ENCODE results near the gene GLI3.

The GLI3 gene

GRCh38 chr7:42236976-42237810 is at the start of gene GLI3:
Gene GLI3 (minus strand): TSS chr7:42237209. CDS start chr7:42223253, 13,956 bp downstream.
- DNase-seq (ENCODE audit: low read depth in 2 of 2) = peak in 1 of 2 donors; percentile 30

DNA sequence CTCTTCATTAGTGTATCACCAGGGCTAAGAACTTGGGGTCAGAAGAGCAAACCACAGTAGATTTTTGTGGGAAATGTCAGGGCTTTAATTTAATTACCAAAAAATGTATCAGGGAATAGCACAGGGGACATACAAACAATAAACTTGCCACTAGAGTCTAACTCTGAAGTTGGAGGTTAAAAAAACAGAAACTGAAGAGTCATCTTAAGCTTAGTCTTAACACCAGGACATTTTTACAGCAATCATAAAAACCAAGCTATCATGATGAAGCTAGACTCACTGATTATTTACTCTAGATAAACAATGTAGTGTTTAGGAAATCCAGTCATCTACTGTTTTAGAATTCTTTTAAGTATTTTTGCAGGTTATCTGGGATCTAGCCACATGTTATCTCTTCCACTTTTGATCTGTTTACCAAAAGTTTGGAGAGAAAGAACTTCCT is 48.4 kb upstream of the GLI3 start:
- no peak for DNase-seq (ENCODE audit: low read depth in 2 of 2)

DNA sequence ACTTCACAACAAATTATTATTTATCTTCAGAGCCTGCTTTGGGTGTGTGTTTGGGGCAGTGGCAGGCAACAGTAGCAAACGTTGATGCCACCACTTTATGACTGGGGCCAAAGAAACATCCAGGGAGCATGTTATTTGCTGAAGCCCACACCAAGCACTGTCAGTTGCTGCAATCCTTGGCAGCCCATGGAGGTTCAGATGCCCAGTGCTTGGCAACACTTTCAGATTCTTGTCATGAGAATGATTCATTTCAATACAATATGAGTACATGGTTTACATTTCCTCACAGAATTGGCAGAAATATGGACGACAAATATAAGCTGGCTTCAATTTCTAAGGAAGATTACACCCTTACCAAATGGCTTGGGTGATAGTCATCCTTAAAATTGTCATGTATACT is 46.5 kb upstream of the GLI3 start:
- no peak for DNase-seq (ENCODE audit: low read depth in 2 of 2)

DNA sequence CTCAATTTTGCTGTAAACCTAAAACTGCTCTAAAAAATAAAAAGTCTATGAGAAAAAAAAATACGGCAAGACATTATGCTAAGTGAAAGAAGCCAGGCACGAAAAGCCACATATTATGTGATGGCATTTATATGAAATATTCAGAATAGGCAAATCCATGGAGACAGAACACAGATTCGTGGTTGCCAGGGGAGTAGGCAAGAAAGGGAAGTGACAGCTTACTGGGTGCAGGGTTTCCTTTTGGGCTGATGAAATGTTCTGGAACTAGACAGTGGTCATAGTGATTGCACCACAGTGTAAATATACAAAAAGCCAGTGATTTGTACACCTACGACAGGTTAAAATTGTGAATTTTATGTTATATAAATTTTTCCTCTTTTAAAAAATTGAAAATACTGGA is 41.3 kb upstream of the GLI3 start:
- no peak for DNase-seq (ENCODE audit: low read depth in 2 of 2)

- DNase-seq (ENCODE audit: low read depth in 2 of 2) = no peak
Measured at GRCh38 chr7:42274053-42274452, 37.0 kb upstream of the GLI3 start.

DNA sequence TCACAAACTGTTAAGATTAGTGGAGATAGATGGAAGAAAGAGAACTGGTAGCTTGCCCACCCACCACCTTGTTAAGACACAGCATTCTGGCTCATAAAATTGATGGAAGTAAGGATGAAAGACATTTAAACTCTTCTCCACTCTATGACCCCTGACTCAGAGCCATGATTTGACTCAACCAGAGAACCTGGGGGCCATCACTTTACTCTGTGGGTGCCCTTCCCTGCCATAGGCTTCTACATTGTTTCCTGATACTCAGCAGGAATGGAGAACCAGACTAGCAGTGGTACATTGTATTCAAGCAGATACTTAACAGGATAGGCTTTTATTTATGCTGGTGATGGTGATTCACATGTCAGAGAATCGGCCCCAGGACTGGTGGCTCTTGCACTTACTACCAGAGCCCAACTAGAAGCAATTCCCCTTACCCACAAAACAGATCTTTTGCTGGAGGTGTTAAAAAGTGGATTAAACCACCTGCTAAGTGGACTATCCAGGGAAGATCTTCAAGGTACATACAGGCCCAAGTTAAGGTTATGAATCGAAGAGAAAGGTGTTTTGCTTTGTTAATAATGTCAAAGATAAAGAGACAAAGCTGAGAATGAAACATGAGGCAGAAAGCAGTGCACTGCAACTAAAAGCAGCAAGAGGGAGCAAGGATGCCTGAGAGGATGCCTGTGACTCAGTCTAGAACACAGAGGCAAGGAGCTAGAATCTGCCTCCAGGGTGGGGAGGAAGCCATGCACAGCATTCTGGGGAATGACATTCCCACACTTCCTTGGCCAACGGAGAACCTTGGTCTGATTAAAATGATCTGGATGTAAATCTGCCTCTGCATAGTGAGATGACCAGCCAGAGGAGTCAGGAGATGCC is 36.0 kb upstream of the GLI3 start:
- DNase-seq (ENCODE audit: low read depth in 2 of 2) = no peak

GRCh38 chr7:42269161-42269560 is 32.2 kb upstream of the GLI3 start:
- no peak for DNase-seq (ENCODE audit: low read depth in 2 of 2)

GRCh38 chr7:42264702-42265101 is 27.7 kb upstream of the GLI3 start:
- DNase-seq (ENCODE audit: low read depth in 2 of 2) = no peak

GRCh38 chr7:42263971-42264370 is 27.0 kb upstream of the GLI3 start:
- no peak for DNase-seq (ENCODE audit: low read depth in 2 of 2)

- no peak for DNase-seq (ENCODE audit: low read depth in 2 of 2)
Measured at GRCh38 chr7:42262964-42263363, 26.0 kb upstream of the GLI3 start.

DNA sequence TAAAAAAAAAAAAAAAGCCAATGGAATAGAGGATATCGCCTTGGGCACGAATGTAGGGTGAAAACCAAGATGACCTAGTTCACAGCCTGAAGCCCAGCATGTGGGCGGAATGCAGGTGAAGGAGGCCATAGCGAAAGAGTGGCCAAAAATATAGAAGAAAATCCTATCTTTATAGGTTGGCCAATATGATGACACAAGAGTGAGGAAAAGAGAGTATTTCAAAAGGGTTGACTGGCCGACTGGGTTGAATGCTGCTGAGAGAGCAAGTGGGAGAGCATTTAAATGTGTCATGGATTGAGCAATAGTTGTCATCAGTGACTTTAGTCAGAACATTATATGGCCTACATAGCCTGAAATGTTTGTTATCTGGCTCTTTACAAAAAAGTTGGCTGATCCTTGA is 17.2 kb upstream of the GLI3 start:
- DNase-seq (ENCODE audit: low read depth in 2 of 2) = no peak

- no peak for DNase-seq (ENCODE audit: low read depth in 2 of 2)
Measured at GRCh38 chr7:42253316-42253715, 16.3 kb upstream of the GLI3 start.

- no peak for DNase-seq (ENCODE audit: low read depth in 2 of 2)
Measured at GRCh38 chr7:42250411-42250810, 13.4 kb upstream of the GLI3 start.

DNA sequence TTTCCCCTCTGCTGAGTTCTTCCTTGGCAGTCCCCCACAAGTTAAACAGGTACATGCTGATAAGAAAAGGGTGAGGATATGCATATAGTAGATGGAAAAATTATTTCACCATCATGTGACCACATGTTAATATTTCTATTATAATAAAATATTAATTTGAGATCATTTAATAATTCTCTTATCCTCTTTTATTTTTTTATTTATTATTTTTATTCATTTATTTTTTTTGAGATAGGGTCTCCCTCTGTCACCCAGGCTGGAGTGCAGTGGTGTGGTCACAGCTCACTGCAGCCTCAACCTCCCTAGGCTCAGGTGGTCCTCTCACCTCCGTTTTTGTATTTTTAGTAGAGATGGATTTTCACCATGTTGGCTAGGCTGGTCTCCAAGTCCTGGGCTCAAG is 11.6 kb upstream of the GLI3 start:
- DNase-seq (ENCODE audit: low read depth in 2 of 2) = no peak

DNA sequence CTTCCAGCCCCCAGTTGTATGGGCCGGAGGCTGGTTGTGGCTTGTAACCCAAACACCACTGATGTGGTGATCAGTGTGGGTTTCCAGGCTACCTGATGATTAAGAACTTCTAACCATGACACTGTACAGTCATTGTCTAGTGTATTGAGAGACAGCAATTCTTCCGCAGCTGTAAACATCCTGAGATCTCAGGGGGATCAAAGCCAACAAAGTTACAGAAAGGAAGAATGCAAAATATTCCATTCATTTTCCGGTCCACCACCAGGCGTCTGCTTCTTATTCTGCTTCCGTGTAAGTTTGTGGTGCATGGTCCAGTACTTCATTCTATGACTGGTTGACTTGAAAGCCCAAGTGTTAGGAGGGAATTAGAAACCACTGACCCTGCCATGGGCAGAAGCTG is 10.3 kb upstream of the GLI3 start:
- no peak for DNase-seq (ENCODE audit: low read depth in 2 of 2)

DNA sequence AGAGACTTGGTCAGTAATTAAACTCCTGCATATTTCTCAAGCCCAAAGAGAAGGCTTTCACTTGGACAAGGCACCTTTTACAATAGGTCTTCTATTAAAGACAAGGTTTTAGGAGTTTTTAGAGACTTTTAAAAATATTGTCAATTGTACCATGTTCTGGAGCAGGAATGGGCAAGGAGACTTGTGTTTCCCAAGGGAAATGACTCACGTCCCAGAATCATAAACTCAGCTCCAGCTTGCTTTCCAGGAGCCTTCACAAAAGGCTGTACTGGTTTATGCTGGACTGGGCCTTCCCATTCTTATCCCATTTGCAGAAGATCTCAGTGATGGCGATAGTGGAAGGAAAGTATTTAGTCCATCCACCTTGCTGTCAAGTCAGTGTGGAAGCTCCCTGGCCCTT is 7.8 kb upstream of the GLI3 start:
- DNase-seq (ENCODE audit: low read depth in 2 of 2) = no peak

DNA sequence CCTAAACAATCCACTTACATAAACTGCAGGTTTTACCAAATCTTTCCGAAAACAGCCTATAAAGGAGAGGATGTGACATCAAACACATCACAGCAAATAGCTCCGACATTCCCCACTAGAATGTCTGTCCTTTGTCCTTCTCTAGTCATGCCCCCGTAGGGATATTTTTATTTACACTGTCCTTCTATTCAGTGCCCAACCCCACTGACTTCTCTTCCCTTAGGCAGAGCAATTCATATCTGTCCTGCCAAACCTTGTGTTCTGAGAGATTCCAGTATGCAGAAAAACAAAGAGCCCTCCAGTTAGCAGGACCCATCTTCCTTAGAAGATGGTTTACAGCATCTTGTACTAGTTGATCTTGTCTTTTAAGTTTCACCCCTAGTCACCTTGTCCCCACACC is 5.4 kb upstream of the GLI3 start:
- no peak for DNase-seq (ENCODE audit: low read depth in 2 of 2)

GRCh38 chr7:42241424-42241823 is 4.4 kb upstream of the GLI3 start:
- no peak for DNase-seq (ENCODE audit: low read depth in 2 of 2)

DNA sequence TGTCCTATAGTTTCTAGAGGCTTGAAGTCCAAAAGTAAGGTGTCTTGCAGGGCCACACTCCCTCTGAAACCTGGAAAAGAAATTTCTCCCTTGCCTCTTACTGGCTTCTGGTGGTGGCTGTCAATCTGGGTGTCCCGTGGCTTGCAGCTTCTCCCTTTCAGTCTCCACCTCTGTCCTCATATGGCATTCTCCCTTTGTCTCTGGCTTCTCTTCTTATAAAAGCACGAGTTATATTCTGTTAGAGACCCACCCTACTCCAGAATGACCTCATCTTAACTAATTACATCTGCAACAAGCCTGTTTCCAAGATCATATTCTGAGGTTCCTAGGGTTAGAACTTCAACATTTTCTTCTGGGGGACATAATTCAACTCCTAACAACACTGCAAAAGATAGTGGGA is 3.4 kb upstream of the GLI3 start:
- DNase-seq (ENCODE audit: low read depth in 2 of 2) = no peak

DNA sequence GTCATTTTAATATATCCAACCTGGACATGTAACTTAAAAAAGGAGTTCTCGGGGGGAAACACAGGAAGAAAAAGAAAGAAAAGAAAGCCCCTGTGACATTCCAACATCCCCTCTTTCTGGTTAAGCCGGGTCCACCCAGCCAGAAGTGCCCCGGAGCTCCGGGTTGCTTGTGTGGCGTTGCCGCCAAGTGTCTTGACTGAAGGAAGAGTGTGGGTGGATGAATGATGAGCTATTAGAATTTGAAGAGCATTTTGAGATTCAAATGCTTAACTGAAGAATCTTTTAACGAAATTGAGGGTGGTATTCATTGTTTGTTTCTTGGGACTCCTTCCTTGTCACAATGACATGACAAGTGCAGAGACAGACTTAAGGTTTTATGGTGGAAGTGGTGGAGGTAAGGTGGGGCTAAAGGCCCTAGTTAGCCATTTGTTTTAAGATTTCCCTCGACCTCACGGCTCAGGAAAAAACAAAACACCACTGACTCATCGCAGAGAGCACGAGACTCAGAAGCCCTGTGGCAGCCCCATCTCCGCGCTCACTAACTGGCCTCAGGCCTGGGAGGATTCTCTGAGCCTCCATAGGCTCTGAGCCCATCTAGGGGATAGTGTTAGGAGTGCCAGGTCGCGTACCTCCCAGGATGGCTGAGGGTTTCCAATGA is 1.8 kb upstream of the GLI3 start:
- no peak for DNase-seq (ENCODE audit: low read depth in 2 of 2)

- no peak for DNase-seq (ENCODE audit: low read depth in 2 of 2)
Measured at GRCh38 chr7:42237811-42238541, 967 bp upstream of the GLI3 start.

All from stimulated activated CD8-positive, alpha-beta memory T cell treated with anti-CD3 and anti-CD28 coated beads, Interleukin-2, amount 100 ng/mL, for 48 hours (primary cell).